ENCODE data around the gene ENO1. TPM values are rescaled to one million over a fixed set of nuclear protein-coding genes. Genes with fewer than 3 reads are reported as not detected.

The ENO1 gene
- total and polyA plus RNA-seq, 2 of the 8 experiments (the other 6 are each of a cell fraction or from before 2014, with no cell fraction given), result 1,763 to 2,117 TPM

DNA sequence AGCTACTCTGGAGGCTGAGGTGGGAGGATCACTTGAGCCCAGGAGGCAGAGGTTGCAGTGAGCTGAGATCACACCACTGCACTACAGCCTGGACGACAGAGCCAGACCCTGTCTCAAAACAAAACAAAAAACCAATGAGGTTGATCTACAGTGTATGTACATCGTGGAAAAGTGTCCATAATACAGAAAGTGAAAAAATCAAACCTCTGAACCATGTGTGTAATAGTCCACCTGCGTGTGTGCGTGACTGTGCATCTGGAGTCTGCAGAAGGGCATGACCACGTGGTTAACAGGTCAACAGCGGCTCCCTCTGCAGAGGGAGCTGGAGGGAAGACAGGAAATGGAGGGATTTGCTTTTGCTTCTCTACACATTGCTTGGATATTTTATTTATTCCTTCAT, 32.4 kb upstream of the ENO1 start:
- FAIRE-seq, result no peak
- TF ChIP-seq BACH1 (IDR thresholded peaks at IDR 0.05; ENCODE audit: low read length), result no peak
- no peak for TF ChIP-seq PHF8 (conservative IDR thresholded peaks at IDR 0.05; ENCODE audit: low read depth, low read length)
- no peak for TF ChIP-seq SIRT6 (IDR thresholded peaks at IDR 0.05; ENCODE audit: low read length)
- TF ChIP-seq MAFK (IDR thresholded peaks at IDR 0.05; ENCODE audit: low read depth, low read length), result no peak
- no peak for TF ChIP-seq EGR1 (IDR thresholded peaks at IDR 0.05; ENCODE audit: borderline replicate concordance, low read depth, low read length)
- no peak for TF ChIP-seq ASH2L (IDR thresholded peaks at IDR 0.05; ENCODE audit: low read length)
- TF ChIP-seq, protein P1, sequence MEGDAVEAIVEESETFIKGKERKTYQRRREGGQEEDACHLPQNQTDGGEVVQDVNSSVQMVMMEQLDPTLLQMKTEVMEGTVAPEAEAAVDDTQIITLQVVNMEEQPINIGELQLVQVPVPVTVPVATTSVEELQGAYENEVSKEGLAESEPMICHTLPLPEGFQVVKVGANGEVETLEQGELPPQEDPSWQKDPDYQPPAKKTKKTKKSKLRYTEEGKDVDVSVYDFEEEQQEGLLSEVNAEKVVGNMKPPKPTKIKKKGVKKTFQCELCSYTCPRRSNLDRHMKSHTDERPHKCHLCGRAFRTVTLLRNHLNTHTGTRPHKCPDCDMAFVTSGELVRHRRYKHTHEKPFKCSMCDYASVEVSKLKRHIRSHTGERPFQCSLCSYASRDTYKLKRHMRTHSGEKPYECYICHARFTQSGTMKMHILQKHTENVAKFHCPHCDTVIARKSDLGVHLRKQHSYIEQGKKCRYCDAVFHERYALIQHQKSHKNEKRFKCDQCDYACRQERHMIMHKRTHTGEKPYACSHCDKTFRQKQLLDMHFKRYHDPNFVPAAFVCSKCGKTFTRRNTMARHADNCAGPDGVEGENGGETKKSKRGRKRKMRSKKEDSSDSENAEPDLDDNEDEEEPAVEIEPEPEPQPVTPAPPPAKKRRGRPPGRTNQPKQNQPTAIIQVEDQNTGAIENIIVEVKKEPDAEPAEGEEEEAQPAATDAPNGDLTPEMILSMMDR (IDR thresholded peaks at IDR 0.05; ENCODE audit: control extremely low read depth in 1 of 3, insufficient read depth in 1 of 3, low read depth in 1 of 3, low read length in 3 of 3), result no peak
- no peak for TF ChIP-seq SUZ12 (IDR thresholded peaks at IDR 0.05; ENCODE audit: low read length)
- no peak for TF ChIP-seq TCF12 (IDR thresholded peaks at IDR 0.05; ENCODE audit: low read depth, low read length)
- no peak for TF ChIP-seq EZH2 (IDR thresholded peaks at IDR 0.05; ENCODE audit: low read depth, low read length, severe bottlenecking)

More for the DNA sequence above, 32.4 kb upstream of the ENO1 start:
- Histone ChIP-seq H2BK20ac (ENCODE audit: low read length) (peak overlapping the region; percentile 34; the same call in 1 of the 2 replicates), H4K91ac (replicated peaks; ENCODE audit: insufficient read length, low read length) (peak overlapping the region; percentile 44), H2AK5ac (ENCODE audit: low read depth, low read length) (no peak overlapping the region), H3K27me3 (replicated peaks in 1 of 4; ENCODE audit: control insufficient read depth in 3 of 4, extremely low read depth in 1 of 4, insufficient read depth in 3 of 4, low read length in 3 of 4) (no peaks in the 10 kb centered on the region), H3K56ac (replicated peaks; ENCODE audit: insufficient read length, low read depth, low read length) (no peak overlapping the region), H3K4me3 (ENCODE audit: extremely low read depth in 1 of 4, insufficient read depth in 2 of 4, low read depth in 3 of 4, low read length in 4 of 4) (no peak overlapping the region), H3K4me1 (replicated peaks in 1 of 4; ENCODE audit: control insufficient read depth in 3 of 4, insufficient read depth in 4 of 4, low read length in 3 of 4) (peaks cover 0 to 11% (median 7%) of the 10 kb centered on the region in 4 experiments; a peak in 5 of 7 replicates), H2AFZ (ENCODE audit: low read length) (no peak overlapping the region), H3K27ac (ENCODE audit: low read depth, low read length) (no peak overlapping the region), H3K36me3 (ENCODE audit: control insufficient read depth in 2 of 4, insufficient read depth in 4 of 4, low read length in 3 of 4) (no peaks in the 10 kb centered on the region), H2BK5ac (ENCODE audit: low read depth, low read length) (peak overlapping the region; percentile 2; the same call in 1 of the 2 replicates), H2BK12ac (ENCODE audit: low read depth, low read length) (no peak overlapping the region; the same call in 1 of the 2 replicates), H4K8ac (ENCODE audit: extremely low read depth, insufficient read depth, low read length) (no peak overlapping the region), H3K9me3 (ENCODE audit: insufficient read depth in 2 of 2, low read depth in 1 of 2, low read length in 1 of 2) (peaks cover 3 to 4% of the 10 kb centered on the region in 2 experiments; a peak in 3 of 4 replicates), H3K14ac (ENCODE audit: insufficient read length) (no peak overlapping the region), H2BK15ac (ENCODE audit: low read length) (no peak overlapping the region), H3K23me2 (ENCODE audit: low read depth, low read length) (no peaks in the 10 kb centered on the region), H4K5ac (ENCODE audit: insufficient read length, low read depth, low read length) (no peak overlapping the region), H3K18ac (ENCODE audit: extremely low read depth, low read length) (peak overlapping the region; percentile 79; the same call in 1 of the 2 replicates), H2BK120ac (replicated peaks; ENCODE audit: low read depth, low read length) (no peak overlapping the region), H3K9ac (replicated peaks in 1 of 4; ENCODE audit: extremely low read depth in 1 of 4, low read depth in 3 of 4, low read length in 3 of 4) (no peak overlapping the region), H3K23ac (ENCODE audit: insufficient read length) (no peak overlapping the region), H4K20me1 (replicated peaks in 1 of 2; ENCODE audit: control insufficient read depth in 1 of 2, insufficient read depth in 2 of 2, low read length in 2 of 2) (no peaks in the 10 kb centered on the region), H3K4me2 (ENCODE audit: insufficient read depth in 1 of 2, low read depth in 2 of 2, low read length in 2 of 2) (no peak overlapping the region), H3K79me1 (ENCODE audit: low read depth, low read length) (no peaks in the 10 kb centered on the region), H3K4ac (replicated peaks; ENCODE audit: insufficient read length, low read depth, low read length) (no peak overlapping the region), H3K79me2 (ENCODE audit: control insufficient read depth in 1 of 2, insufficient read depth in 2 of 2, low read length in 2 of 2) (no peaks in the 10 kb centered on the region)
- CTCF ChIA-PET (ENCODE audit: partially characterized antibody), result interaction anchor here (0.6 to 2.7 kb wide), 7 partner anchors 26 to 190 kb away, joined by 3 to 9 read pairs (median 3); no protein-coding TSS in a partner anchor
- WGBS, 2 experiments (ENCODE audit: extremely low coverage in 1 of 2, insufficient coverage in 1 of 2, insufficient read length in 1 of 2, insufficient replicate concordance in 2 of 2, low coverage in 1 of 2, low lambda C conversion rate in 2 of 2, missing lambda C conversion rate in 1 of 2), result 82% methylated on average over 6 of the region's 6 CpGs; no CpG with 5 or more reads in 1 of the 2 experiments
- no peak for DNase-seq (ENCODE audit: low read depth in 1 of 2, low spot score in 2 of 2)
- POLR2A ChIA-PET (ENCODE audit: partially characterized antibody), result interaction anchor here (0.6 to 6.6 kb wide), 4 partner anchors 18 to 42 kb away, joined by 3 to 30 read pairs (median 4); partner anchors contain the start of gene ENO1

Data from H1 (cell line).